Measurements from ENCODE around the gene TGFB2. TPM values are rescaled to one million over a fixed set of nuclear protein-coding genes. Genes with fewer than 3 reads are reported as not detected.

TGFB2 gene
- total RNA-seq, 1 experiment from 2014 or later, result 37.6 TPM

- Mint-ChIP-seq H3K9me3 (ENCODE audit: low read depth, unreplicated experiment) (no peaks in the 10 kb centered on the region), H3K4me1 (ENCODE audit: low read depth, unreplicated experiment) (no peaks in the 10 kb centered on the region), H3K27ac (ENCODE audit: unreplicated experiment) (peak overlapping the region; percentile 36), H3K27me3 (ENCODE audit: unreplicated experiment) (no peaks in the 10 kb centered on the region), H3K36me3 (ENCODE audit: insufficient read depth, unreplicated experiment) (peaks cover 5% of the 10 kb centered on the region), H3K4me3 (ENCODE audit: low read depth, unreplicated experiment) (no peak overlapping the region)
- TF ChIP-seq CTCF (IDR thresholded peaks at IDR 0.05; ENCODE audit: unreplicated experiment), result peak; percentile 52
- intact Hi-C loops (cut with micrococcal nuclease; ENCODE audit: unreplicated experiment), result loop anchor here (1.0 to 10.0 kb wide), 6 partner anchors 737 to 1482 kb away; no protein-coding TSS in a partner anchor
- CTCF ChIA-PET, result interaction anchor here (0.6 to 1.7 kb wide), 7 partner anchors 15 to 1482 kb away, joined by 3 to 5 read pairs (median 3); no protein-coding TSS in a partner anchor
- no TSS peak for BruUV-seq (replicated peaks)
- DNase-seq, result no peak
Observed at GRCh38 chr1:218330043-218330623, 15.0 kb upstream of the TGFB2 start.

- intact Hi-C loops (cut with micrococcal nuclease; ENCODE audit: unreplicated experiment), result loop anchor here (10.0 kb wide), 1 partner anchor 982 kb away; no protein-coding TSS in a partner anchor
- no peak for TF ChIP-seq CTCF (IDR thresholded peaks at IDR 0.05; ENCODE audit: unreplicated experiment)
- H3K4me3 Mint-ChIP-seq (ENCODE audit: low read depth, unreplicated experiment), result no peak overlapping the region
- BruUV-seq (replicated peaks), result no TSS peak
- no peak overlapping the region for H3K27ac Mint-ChIP-seq (ENCODE audit: unreplicated experiment)
- CTCF ChIA-PET, result no interaction called here
- H3K4me1 Mint-ChIP-seq (ENCODE audit: low read depth, unreplicated experiment), result peaks cover 13% of the 10 kb centered on the region
- no peaks in the 10 kb centered on the region for H3K36me3 Mint-ChIP-seq (ENCODE audit: insufficient read depth, unreplicated experiment)
- no peak for DNase-seq
- H3K27me3 Mint-ChIP-seq (ENCODE audit: unreplicated experiment), result no peaks in the 10 kb centered on the region
- no peaks in the 10 kb centered on the region for H3K9me3 Mint-ChIP-seq (ENCODE audit: low read depth, unreplicated experiment)
Observed at GRCh38 chr1:218332416-218332815, 12.7 kb upstream of the TGFB2 start.

- no peak for DNase-seq
- Mint-ChIP-seq H3K27ac (ENCODE audit: unreplicated experiment) (no peak overlapping the region), H3K9me3 (ENCODE audit: low read depth, unreplicated experiment) (no peaks in the 10 kb centered on the region), H3K4me1 (ENCODE audit: low read depth, unreplicated experiment) (peaks cover 20% of the 10 kb centered on the region), H3K4me3 (ENCODE audit: low read depth, unreplicated experiment) (no peak overlapping the region), H3K36me3 (ENCODE audit: insufficient read depth, unreplicated experiment) (no peaks in the 10 kb centered on the region), H3K27me3 (ENCODE audit: unreplicated experiment) (no peaks in the 10 kb centered on the region)
- intact Hi-C loops (cut with micrococcal nuclease; ENCODE audit: unreplicated experiment), result loop anchor here (2.0 to 10.0 kb wide), 3 partner anchors 851 to 1324 kb away; no protein-coding TSS in a partner anchor
- CTCF ChIA-PET, result no interaction called here
- BruUV-seq (replicated peaks), result no TSS peak
- TF ChIP-seq CTCF (IDR thresholded peaks at IDR 0.05; ENCODE audit: unreplicated experiment), result no peak
Observed at GRCh38 chr1:218336328-218336727, 8.8 kb upstream of the TGFB2 start.

GRCh38 chr1:218339267-218339831 lies 5.8 kb upstream of the TGFB2 start:
- H3K4me3 Mint-ChIP-seq (ENCODE audit: low read depth, unreplicated experiment), result no peak overlapping the region
- CTCF ChIA-PET, result interaction anchor here (0.5 to 2.7 kb wide), 6 partner anchors 10 to 1473 kb away, joined by 3 to 7 read pairs (median 4); no protein-coding TSS in a partner anchor

More at GRCh38 chr1:218339267-218339831, 5.8 kb upstream of the TGFB2 start:
- intact Hi-C loops (cut with micrococcal nuclease; ENCODE audit: unreplicated experiment), result loop anchor here (2.0 to 10.0 kb wide), 4 partner anchors 727 to 1227 kb away; no protein-coding TSS in a partner anchor
- Mint-ChIP-seq H3K9me3 (ENCODE audit: low read depth, unreplicated experiment) (no peaks in the 10 kb centered on the region), H3K36me3 (ENCODE audit: insufficient read depth, unreplicated experiment) (no peaks in the 10 kb centered on the region), H3K4me1 (ENCODE audit: low read depth, unreplicated experiment) (peaks cover 20% of the 10 kb centered on the region), H3K27me3 (ENCODE audit: unreplicated experiment) (no peaks in the 10 kb centered on the region), H3K27ac (ENCODE audit: unreplicated experiment) (no peak overlapping the region)
- peak; percentile 63 for TF ChIP-seq CTCF (IDR thresholded peaks at IDR 0.05; ENCODE audit: unreplicated experiment)
- no peak for DNase-seq
- no TSS peak for BruUV-seq (replicated peaks)
